GM18505 (cell line): ENCODE results near the gene ZRANB3.

Experiments
- ATAC-seq: cut with Tn5 transposase; IDR thresholded peaks from one replicate; pipeline ENCODE4 v1.9.1; 2021; ENCODE audit not compliant: unreplicated experiment
- POLR2A ChIP-seq: IDR thresholded peaks from 4 replicates; pipeline ENCODE4 v1.6.1; 2011; ENCODE audit warnings: borderline replicate concordance; ENCODE audit not compliant: insufficient read depth, insufficient read length; ENCODE audit errors: extremely low read depth

The ZRANB3 gene

GRCh38 chr2:135186054-135186453 is 345.0 kb downstream of the ZRANB3 start:
- no peak for TF ChIP-seq POLR2A
- no peak for ATAC-seq

DNA sequence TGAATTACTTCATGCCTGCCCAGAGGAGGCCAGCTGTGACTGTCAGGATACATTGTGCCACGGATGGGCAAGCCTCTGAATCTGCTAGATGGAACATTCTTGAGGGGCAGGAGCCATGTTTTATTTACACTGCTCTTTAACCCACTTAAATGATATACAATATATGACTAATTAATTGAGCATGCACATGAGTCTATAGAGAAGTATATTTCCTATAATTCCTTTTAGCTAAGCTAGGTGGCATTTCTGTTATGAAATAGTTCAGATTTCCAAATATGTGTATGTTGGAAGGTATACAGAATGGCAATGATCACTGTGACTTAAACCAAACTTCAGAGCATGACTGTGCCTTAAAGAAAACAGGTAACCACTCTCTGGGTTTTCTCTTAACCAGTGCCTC is 347.2 kb downstream of the ZRANB3 start:
- ATAC-seq = no peak
- no peak for TF ChIP-seq POLR2A

DNA sequence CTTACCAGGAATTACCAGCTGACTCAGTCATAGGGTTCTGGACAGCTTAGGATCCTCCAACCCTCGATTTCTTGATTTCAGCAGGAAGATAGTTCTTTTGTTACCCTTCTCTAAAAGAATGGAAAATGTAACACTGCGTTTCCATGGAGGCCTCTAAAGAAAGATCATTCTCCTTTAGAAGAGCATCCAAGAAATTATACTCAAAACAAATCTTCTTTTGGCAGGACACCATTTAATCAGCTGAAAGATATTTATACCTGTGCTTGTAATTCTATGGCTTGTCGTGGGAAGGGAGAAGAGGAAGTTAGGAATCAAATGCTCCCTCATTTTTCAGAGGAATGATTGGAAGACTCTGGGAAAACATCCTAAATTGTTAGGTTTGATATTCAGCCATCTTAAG is 348.4 kb downstream of the ZRANB3 start:
- no peak for ATAC-seq
- TF ChIP-seq POLR2A = no peak

DNA sequence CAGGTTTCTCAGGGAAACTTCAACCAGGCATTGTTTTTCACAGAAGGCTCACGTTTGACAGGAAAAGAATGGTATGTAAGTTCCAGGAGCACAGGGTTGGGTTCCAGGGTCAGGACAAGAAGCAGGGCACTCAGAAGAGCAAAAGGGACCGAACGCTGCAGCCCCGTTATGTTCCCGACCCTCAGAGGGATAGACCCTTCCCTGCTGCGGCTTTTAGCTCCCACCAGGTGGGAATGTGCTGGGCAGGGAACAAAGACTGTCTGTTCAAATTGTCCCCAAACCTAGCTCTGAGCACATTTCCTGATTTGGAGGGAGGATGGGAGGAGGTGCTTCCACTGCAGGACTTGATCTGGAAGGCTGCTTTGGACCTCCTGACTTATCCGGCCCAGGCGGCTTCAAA is 348.8 kb downstream of the ZRANB3 start:
- no peak for TF ChIP-seq POLR2A
- ATAC-seq = no peak

DNA sequence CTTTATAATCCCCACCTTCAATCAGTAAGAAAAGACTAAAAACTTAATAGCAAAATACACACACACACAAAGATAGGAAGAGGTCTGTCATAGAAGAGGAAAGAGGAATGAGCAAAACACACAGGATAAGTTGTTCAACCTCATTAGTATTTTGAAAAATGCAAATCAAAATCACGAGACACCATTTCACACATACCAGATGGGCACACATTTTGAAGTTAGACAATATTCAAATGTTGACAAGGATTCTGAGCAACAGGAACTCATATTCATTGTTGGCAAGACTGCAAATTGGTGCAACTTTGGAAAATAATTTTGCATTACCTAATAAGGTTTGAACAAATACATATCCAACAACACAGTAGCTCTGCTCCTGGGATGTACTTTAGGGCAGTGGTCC is 351.3 kb downstream of the ZRANB3 start:
- no peak for TF ChIP-seq POLR2A
- no peak for ATAC-seq

GRCh38 chr2:135175177-135175576 is 355.8 kb downstream of the ZRANB3 start:
- ATAC-seq = no peak
- no peak for TF ChIP-seq POLR2A

- TF ChIP-seq POLR2A = no peak
- no peak for ATAC-seq
Observed at GRCh38 chr2:135174810-135175093, 356.3 kb downstream of the ZRANB3 start.

GRCh38 chr2:135174049-135174809 is 356.8 kb downstream of the ZRANB3 start:
- no peak for TF ChIP-seq POLR2A
- no peak for ATAC-seq

DNA sequence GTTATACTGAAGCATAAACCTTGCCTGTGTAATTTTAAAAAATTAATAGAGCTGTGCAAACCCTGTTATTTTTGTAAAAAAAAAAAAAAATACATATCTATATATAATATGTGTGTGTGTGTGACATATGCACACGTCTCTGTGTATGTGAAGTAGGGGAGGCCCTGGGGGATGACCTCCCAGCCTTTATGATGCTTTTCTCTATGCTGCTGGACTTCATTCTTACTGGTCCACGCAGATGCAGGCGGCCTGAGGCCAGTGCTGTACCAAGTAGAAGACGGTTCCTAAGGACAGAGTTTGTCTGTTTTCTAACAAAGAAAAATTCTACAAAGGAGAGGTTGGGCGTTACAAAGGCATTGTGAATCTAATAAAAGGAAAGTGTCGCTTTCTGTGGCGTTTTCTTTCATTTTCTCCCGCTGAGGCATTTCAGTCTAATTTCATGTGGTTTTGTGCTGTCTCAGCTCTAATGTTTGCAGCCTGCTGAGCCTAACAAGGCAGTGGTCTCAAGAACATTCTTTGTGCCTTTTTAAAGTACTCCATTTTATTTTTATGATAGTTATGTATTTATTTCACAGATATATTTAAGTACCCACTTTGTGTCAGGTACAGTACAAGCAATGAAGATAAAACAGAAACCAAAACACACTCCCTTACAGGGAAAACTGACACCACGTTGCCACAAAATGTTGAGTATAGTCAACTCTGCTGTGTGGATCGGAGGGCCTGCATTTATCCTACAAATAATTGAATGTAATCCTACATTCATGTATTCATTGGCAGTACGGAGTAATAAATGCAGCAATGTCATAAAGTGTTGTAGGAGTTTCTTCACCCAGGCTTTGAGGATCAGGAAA is 360.9 kb downstream of the ZRANB3 start:
- no peak for ATAC-seq
- no peak for TF ChIP-seq POLR2A

DNA sequence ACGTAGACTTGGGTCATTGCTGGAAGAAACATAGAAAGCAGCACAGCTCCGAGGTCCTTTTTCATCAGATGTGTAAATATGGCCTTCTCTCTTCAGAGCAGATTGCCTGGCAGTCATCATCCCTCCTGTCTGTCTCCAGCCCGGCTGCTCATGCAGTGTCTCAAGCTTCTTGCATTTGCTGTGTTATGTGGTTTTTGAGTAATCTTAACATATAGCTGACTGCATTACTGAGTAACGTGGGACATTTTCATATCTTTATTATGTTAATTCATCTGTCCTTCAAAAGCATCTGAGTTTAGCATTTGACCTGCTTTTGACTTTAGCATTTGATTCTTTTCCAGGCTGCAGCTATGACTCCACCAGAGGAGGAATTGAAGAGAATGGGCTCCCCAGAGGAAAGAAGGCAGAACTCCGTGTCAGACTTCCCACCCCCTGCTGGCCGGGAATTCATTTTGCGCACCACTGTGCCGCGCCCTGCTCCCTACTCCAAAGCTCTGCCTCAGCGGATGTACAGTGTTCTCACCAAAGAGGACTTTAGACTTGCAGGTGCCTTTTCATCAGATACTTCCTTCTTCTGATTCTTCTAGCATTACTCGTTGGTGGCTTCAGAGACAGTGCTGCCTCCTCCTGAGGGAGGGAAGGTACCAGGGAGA is 362.7 kb downstream of the ZRANB3 start:
- ATAC-seq = no peak
- no peak for TF ChIP-seq POLR2A

- TF ChIP-seq POLR2A = no peak
- no peak for ATAC-seq
Observed at GRCh38 chr2:135167273-135167672, 363.7 kb downstream of the ZRANB3 start.

DNA sequence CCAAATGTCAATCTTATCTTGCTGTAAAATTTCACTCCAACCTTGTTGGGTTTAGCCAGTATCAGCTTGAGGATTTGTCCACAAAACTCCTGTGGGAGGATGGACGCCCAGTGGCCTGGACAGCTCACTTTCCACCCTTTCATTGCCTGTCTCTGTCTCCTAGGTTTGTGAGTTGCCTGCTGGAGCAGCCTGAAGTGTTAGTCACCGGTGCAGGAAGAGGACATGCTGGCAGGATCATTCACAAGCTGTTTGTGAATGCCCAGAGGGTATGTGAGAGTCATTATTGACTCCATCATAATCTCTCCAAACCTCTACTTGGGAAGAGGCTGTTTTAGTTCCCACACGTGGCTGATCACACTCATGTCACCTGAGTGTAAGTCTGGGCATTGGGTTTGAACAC is 366.6 kb downstream of the ZRANB3 start:
- no peak for TF ChIP-seq POLR2A
- no peak for ATAC-seq

DNA sequence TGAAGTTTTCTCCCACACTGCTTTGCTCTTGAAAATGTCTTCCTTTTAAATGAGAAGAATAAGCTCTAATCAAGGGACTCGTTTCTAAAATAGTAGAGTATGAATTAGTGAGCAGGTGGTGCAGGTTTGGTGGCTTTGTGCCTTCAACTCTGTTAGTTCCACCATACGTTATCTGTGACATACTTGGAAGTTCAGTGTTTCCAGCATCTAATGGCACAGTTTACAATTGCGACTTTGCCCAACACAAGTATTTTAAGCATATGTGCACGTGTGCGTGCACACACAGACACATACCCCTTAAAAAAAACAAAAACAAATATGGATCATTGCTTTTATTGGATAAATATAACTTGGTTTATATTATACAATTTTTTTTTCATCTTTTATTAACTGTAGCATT is 367.1 kb downstream of the ZRANB3 start:
- no peak for ATAC-seq
- TF ChIP-seq POLR2A = no peak

GRCh38 chr2:135163306-135163705 is 367.7 kb downstream of the ZRANB3 start:
- no peak for ATAC-seq
- TF ChIP-seq POLR2A = no peak

DNA sequence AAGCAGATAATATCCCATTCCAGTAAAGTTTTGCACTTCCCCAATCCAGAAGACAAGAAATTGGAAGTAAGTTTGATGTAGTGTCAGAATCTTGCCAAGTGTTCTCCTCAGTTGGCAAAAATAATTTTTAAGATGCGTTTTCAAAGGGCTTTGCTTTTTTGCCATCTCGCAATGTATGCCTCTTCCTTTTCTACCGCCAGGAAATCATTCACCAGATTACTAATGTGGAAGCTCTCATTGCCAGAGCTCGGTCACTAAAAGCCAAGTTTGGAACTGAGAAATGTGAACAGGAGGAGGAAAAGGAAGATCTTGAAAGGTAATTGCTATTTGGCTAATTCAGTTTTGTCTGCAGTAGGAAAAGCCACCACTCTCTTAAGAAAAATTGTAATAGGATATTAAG is 368.2 kb downstream of the ZRANB3 start:
- no peak for ATAC-seq
- TF ChIP-seq POLR2A = no peak

DNA sequence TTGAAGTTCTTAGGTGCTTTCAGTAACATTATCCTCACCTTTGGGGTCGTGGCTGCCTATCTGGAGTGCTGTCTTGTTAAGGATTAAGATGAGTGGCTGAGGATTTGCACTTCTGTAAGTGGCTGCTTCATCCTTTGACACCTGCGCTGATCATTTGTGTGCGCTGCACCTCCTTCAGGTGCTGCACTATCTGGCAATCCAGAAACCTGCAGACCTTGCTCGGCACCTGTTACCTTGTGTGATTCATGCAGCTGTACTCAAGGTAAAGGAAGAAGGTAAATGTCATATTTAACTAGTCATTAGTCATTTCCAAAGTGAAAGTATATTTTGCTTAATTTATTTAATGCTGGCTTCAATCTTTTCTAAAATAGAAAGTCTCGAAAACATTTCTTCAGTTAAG is 368.6 kb downstream of the ZRANB3 start:
- TF ChIP-seq POLR2A = no peak
- no peak for ATAC-seq
